H9 (cell line): ENCODE measurements around the gene CERK. TPM values are rescaled to one million over a fixed set of nuclear protein-coding genes. Genes with fewer than 3 reads are reported as not detected.
A peak's percentile ranks its signal among the peaks of the same experiment; 100 is the strongest.

Experiments used
- DNase-seq: peaks from one replicate; pipeline ENCODE4 v3.0.0-alpha.2; 2017
- H2AFZ ChIP-seq: one replicate; pipeline ENCODE4 v1.6.1; 2013; ENCODE audit warnings: mild to moderate bottlenecking, low read length, control low read depth, moderate library complexity
- H2AK5ac ChIP-seq: 2 replicates; pipeline ENCODE4 v1.6.1; 2013; ENCODE audit warnings: low read length, control low read depth, mixed read lengths; ENCODE audit not compliant: insufficient read length
- H2BK120ac ChIP-seq: one replicate; pipeline ENCODE4 v1.6.1; 2013; ENCODE audit warnings: low read depth, mild to moderate bottlenecking, low read length, control low read depth, inconsistent platforms; ENCODE audit not compliant: poor library complexity, severe bottlenecking
- H2BK12ac ChIP-seq: 2 replicates; pipeline ENCODE4 v1.6.1; 2013; ENCODE audit warnings: low read length, control low read depth, mixed read lengths, low read depth; ENCODE audit not compliant: insufficient read length
- H2BK15ac ChIP-seq: 2 replicates; pipeline ENCODE4 v1.6.1; 2013; ENCODE audit warnings: low read depth, low read length, control low read depth
- H2BK20ac ChIP-seq: one replicate; pipeline ENCODE4 v1.6.1; 2013; ENCODE audit warnings: low read depth, mild to moderate bottlenecking, low read length, control low read depth, inconsistent platforms; ENCODE audit not compliant: poor library complexity, severe bottlenecking
- H2BK5ac ChIP-seq: 2 replicates; pipeline ENCODE4 v1.6.1; 2013; ENCODE audit warnings: low read length, control low read depth, mixed read lengths; ENCODE audit not compliant: insufficient read length
- H3K14ac ChIP-seq: 2 replicates; pipeline ENCODE4 v1.6.1; 2013; ENCODE audit warnings: low read length, control low read depth; ENCODE audit not compliant: insufficient read depth
- H3K18ac ChIP-seq: 2 replicates; pipeline ENCODE4 v1.6.1; 2013; ENCODE audit warnings: low read depth, mild to moderate bottlenecking, mixed read lengths, low read length, control low read depth; ENCODE audit not compliant: insufficient read length
- H3K23ac ChIP-seq: 2 replicates; pipeline ENCODE4 v1.6.1; 2013; ENCODE audit warnings: low read length, control low read depth, mixed read lengths, low read depth; ENCODE audit not compliant: insufficient read length
- H3K23me2 ChIP-seq: 2 replicates; pipeline ENCODE4 v1.6.1; 2013; ENCODE audit warnings: low read depth, mild to moderate bottlenecking, mixed read lengths, low read length, control low read depth; ENCODE audit not compliant: insufficient read length, poor library complexity, severe bottlenecking
- H3K27ac ChIP-seq: 2 replicates; pipeline ENCODE4 v1.5.1; 2013; ENCODE audit warnings: low read length, control low read depth, mixed read lengths, low read depth; ENCODE audit not compliant: insufficient read length
- H3K27me3 ChIP-seq: 2 replicates; pipeline ENCODE4 v1.6.1; 2013; ENCODE audit warnings: low read length, control low read depth, inconsistent platforms; ENCODE audit not compliant: insufficient read depth
- H3K4ac ChIP-seq: 2 replicates; pipeline ENCODE4 v1.6.1; 2013; ENCODE audit warnings: low read depth, mild to moderate bottlenecking, control low read depth, inconsistent platforms, low read length, moderate library complexity
- H3K4me1 ChIP-seq: 2 replicates; pipeline ENCODE4 v1.6.1; 2013; ENCODE audit warnings: low read length, control low read depth, inconsistent platforms; ENCODE audit not compliant: insufficient read depth
- H3K4me2 ChIP-seq: 2 replicates; pipeline ENCODE4 v1.6.1; 2013; ENCODE audit warnings: low read length, control low read depth, mixed read lengths; ENCODE audit not compliant: insufficient read length, insufficient read depth
- H3K56ac ChIP-seq: 2 replicates; pipeline ENCODE4 v1.6.1; 2013; ENCODE audit warnings: low read depth, mild to moderate bottlenecking, mixed read lengths, low read length, control low read depth; ENCODE audit not compliant: insufficient read length
- H3K79me1 ChIP-seq: 2 replicates; pipeline ENCODE4 v1.6.1; 2013; ENCODE audit warnings: low read depth, mild to moderate bottlenecking, moderate library complexity, low read length, control low read depth, inconsistent platforms; ENCODE audit not compliant: insufficient read depth, poor library complexity, severe bottlenecking
- H3K79me2 ChIP-seq: 2 replicates; pipeline ENCODE4 v1.6.1; 2013; ENCODE audit warnings: low read length, control low read depth, inconsistent platforms; ENCODE audit not compliant: insufficient read depth
- H3K9ac ChIP-seq: 2 replicates; pipeline ENCODE4 v1.6.1; 2013; ENCODE audit warnings: low read length, control low read depth, mixed read lengths; ENCODE audit not compliant: insufficient read length; ENCODE audit errors: extremely low read depth
- H3K9me3 ChIP-seq: one replicate; pipeline ENCODE4 v1.6.1; 2013; ENCODE audit warnings: low read depth, low read length, inconsistent platforms; ENCODE audit not compliant: control insufficient read depth
- H3T11ph ChIP-seq: one replicate; pipeline ENCODE4 v1.6.1; 2013; ENCODE audit warnings: mild to moderate bottlenecking, low read length, control low read depth, inconsistent platforms
- H4K20me1 ChIP-seq: one replicate; pipeline ENCODE4 v1.6.1; 2013; ENCODE audit not compliant: control insufficient read depth, insufficient read length, insufficient read depth
- H4K5ac ChIP-seq: 2 replicates; pipeline ENCODE4 v1.6.1; 2013; ENCODE audit warnings: low read depth, mild to moderate bottlenecking, mixed read lengths, low read length, control low read depth; ENCODE audit not compliant: insufficient read length
- H4K8ac ChIP-seq: replicated peaks from 2 replicates; pipeline ENCODE4 v1.6.1; 2013; ENCODE audit warnings: low read length, control low read depth, mixed read lengths, low read depth; ENCODE audit not compliant: insufficient read length
- H4K91ac ChIP-seq: 2 replicates; pipeline ENCODE4 v1.6.1; 2013; ENCODE audit warnings: low read depth, mild to moderate bottlenecking, moderate library complexity, mixed read lengths, low read length, control low read depth; ENCODE audit not compliant: insufficient read length
- H3K27ac Mint-ChIP-seq, 3 experiments: 2 replicates in 2 of 3; 3 replicates in 1 of 3; pipeline ENCODE4 v1.8.0; 2020 to 2021; ENCODE audit warnings: mixed read lengths in 3 of 3, mild to moderate bottlenecking in 1 of 3, moderate library complexity in 1 of 3
- H3K27me3 Mint-ChIP-seq: 2 replicates; pipeline ENCODE4 v1.8.0; 2021; ENCODE audit warnings: low read depth, mild to moderate bottlenecking, moderate library complexity, mixed read lengths
- H3K36me3 Mint-ChIP-seq, 3 experiments: 2 replicates in 2 of 3; 3 replicates in 1 of 3; pipeline ENCODE4 v1.8.0; 2020 to 2021; ENCODE audit warnings: low read depth in 3 of 3, mixed read lengths in 3 of 3; ENCODE audit not compliant: insufficient read depth in 1 of 3
- H3K4me1 Mint-ChIP-seq, 2 experiments: 2 replicates each; pipeline ENCODE4 v1.8.0; 2020; ENCODE audit warnings: mixed read lengths in 2 of 2
- H3K4me3 Mint-ChIP-seq, 2 experiments: 2 replicates in 1 of 2; 3 replicates in 1 of 2; pipeline ENCODE4 v1.8.0; 2020 to 2021; ENCODE audit warnings: mild to moderate bottlenecking in 2 of 2, mixed read lengths in 2 of 2, moderate library complexity in 1 of 2
- H3K9me3 Mint-ChIP-seq, 2 experiments: 2 replicates in 1 of 2; 3 replicates in 1 of 2; pipeline ENCODE4 v1.8.0; 2020; ENCODE audit warnings: mild to moderate bottlenecking in 2 of 2, mixed read lengths in 2 of 2, moderate library complexity in 1 of 2
- WGBS: extraction: QIAGEN DNeasy Blood & Tissue Kit; methylation state at CpG from one replicate; pipeline ENCODE4 v1.1.7; 2013; ENCODE audit warnings: missing lambda C conversion rate, low lambda C conversion rate, mixed read lengths; ENCODE audit not compliant: insufficient read length; ENCODE audit errors: extremely low coverage; 5-methylcytosine and 5-hydroxymethylcytosine counted together
- total RNA-seq: library from RNA; stranded (reverse); gene quantifications from 2 replicates; pipeline ENCODE4 v1.2.1, GENCODE V29; 2021
- TF ChIP-seq, protein P1 (sequence below): fragments of 200-600 bp; sonication (generic); conservative IDR thresholded peaks from 3 replicates; pipeline ENCODE4 v1.8.0; 2021; ENCODE audit warnings: antibody characterized with exemption, mild to moderate bottlenecking

Gene CERK
- total RNA-seq, 1 experiment from 2014 or later = 47.1 TPM

DNA sequence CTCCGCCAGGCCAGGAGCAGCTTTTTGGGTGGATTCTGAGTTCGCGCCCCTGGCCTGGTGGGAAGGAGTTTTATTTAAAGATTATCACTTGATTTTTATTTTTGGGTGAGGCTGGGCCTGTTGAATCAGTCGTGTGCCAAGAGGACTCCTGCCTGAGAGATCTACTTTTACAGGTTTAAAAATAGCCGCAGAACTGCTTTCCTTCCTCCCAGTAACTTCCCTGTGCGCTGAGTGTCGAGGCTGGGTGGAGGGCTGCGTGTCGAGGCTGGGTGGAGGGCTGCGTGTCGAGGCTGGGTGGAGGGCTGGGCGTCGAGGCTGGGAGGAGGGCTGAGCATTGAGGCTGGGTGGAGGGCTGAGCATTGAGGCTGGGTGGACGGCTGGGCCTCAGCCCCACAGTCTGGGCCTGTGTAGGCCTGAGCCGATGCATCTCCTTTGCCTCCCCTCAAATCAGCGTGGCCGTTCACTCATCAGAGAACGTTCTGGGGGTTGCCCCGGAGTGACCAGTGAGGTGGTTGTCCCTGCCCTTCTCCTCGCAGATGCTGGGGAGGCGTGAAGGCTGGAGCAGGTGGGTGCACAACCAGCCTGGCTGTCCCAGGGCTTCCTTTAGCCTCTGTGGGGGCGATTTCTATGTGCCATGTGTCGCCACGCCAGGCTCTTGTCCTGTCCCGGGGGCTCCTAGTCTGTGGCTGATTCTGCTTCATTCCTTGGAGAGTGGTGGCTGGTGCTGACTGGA is 87.8 kb downstream of the CERK start:
- Mint-ChIP-seq H3K4me3 (no peak overlapping the region), H3K4me1 (peaks cover 7 to 12% of the 10 kb centered on the region in 2 experiments), H3K9me3 (no peaks in the 10 kb centered on the region), H3K27ac (peak overlapping the region in 2 of 3 experiments; percentile 12 to 77; a peak in 2 of 7 replicates), H3K27me3 (no peaks in the 10 kb centered on the region), H3K36me3 (peaks cover 0 to 3% (median 0%) of the 10 kb centered on the region in 3 experiments; a peak in 1 of 7 replicates)
- H3K4ac ChIP-seq = no peak overlapping the region
- H3K79me2 ChIP-seq = no peaks in the 10 kb centered on the region
- no peak overlapping the region for H2BK15ac ChIP-seq
- H2BK12ac ChIP-seq = no peak overlapping the region
- H4K91ac ChIP-seq = no peak overlapping the region
- H3K18ac ChIP-seq = no peak overlapping the region
- no peaks in the 10 kb centered on the region for H3K9me3 ChIP-seq
- no peak overlapping the region for H3K27ac ChIP-seq
- H3T11ph ChIP-seq = no peak overlapping the region
- no peak for DNase-seq
- H2AK5ac ChIP-seq = no peak overlapping the region
- no peak overlapping the region for H4K8ac ChIP-seq
- H4K5ac ChIP-seq = no peak overlapping the region
- no peak overlapping the region for H2AFZ ChIP-seq
- no peak overlapping the region; the same call in 1 of the 2 replicates for H3K14ac ChIP-seq
- no peak overlapping the region for H2BK5ac ChIP-seq
- no peak overlapping the region for H3K23ac ChIP-seq
- H3K4me1 ChIP-seq = no peaks in the 10 kb centered on the region
- H3K4me2 ChIP-seq = no peak overlapping the region
- no peaks in the 10 kb centered on the region for H3K27me3 ChIP-seq
- H3K56ac ChIP-seq = no peak overlapping the region
- H3K9ac ChIP-seq = no peak overlapping the region
- H2BK120ac ChIP-seq = no peak overlapping the region
- no peaks in the 10 kb centered on the region for H3K79me1 ChIP-seq
- H2BK20ac ChIP-seq = no peak overlapping the region
- no CpG with 5 or more reads among the region's 25 CpGs for WGBS
- TF ChIP-seq, protein P1, sequence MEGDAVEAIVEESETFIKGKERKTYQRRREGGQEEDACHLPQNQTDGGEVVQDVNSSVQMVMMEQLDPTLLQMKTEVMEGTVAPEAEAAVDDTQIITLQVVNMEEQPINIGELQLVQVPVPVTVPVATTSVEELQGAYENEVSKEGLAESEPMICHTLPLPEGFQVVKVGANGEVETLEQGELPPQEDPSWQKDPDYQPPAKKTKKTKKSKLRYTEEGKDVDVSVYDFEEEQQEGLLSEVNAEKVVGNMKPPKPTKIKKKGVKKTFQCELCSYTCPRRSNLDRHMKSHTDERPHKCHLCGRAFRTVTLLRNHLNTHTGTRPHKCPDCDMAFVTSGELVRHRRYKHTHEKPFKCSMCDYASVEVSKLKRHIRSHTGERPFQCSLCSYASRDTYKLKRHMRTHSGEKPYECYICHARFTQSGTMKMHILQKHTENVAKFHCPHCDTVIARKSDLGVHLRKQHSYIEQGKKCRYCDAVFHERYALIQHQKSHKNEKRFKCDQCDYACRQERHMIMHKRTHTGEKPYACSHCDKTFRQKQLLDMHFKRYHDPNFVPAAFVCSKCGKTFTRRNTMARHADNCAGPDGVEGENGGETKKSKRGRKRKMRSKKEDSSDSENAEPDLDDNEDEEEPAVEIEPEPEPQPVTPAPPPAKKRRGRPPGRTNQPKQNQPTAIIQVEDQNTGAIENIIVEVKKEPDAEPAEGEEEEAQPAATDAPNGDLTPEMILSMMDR = no peak
- no peaks in the 10 kb centered on the region for H4K20me1 ChIP-seq
- H3K23me2 ChIP-seq = no peaks in the 10 kb centered on the region
